PC-3 (cell line): ENCODE measurements around the gene AUTS2. TPM values are rescaled to one million over a fixed set of nuclear protein-coding genes. Genes with fewer than 3 reads are reported as not detected.
"Not testable (repeated sequence)": the region's sequence is repeated elsewhere in the genome, so short reads cannot be mapped to it uniquely, and the experiment has no call there.

ENCODE experiments used
- ATAC-seq: fragments of 200-7000 bp; cut with Tn5 transposase; 2 replicates; pipeline ENCODE4 v1.9.1; 2020; ENCODE audit warnings: mild to moderate bottlenecking, moderate library complexity
- BruUV-seq: library from RNA; stranded (reverse); fragments of 400-500 nt; replicated peaks from 2 replicates; lab custom pipeline; 2021; lab: Mats Ljungman, UMichigan
- CTCF ChIA-PET: fragments of 300-600 bp; sonication (Branson Sonifier 250); formaldehyde crosslinking; loops from one replicate; lab custom pipeline; 2022; ENCODE audit warnings: antibody characterized with exemption; lab: Charles Lee
- POLR2A ChIA-PET: fragments of 300-600 bp; sonication (Branson Sonifier 250); formaldehyde crosslinking; loops from one replicate; lab custom pipeline; 2022; ENCODE audit warnings: antibody characterized with exemption; ENCODE audit not compliant: unreplicated experiment; lab: Charles Lee
- DNase-seq: peaks from one replicate; pipeline ENCODE4 v3.0.0-alpha.2; 2015
- H2AFZ ChIP-seq: fragments of 300-600 bp; sonication (generic); 2 replicates; pipeline ENCODE4 v1.6.0; 2016; ENCODE audit warnings: antibody characterized with exemption, low read length
- H3F3A ChIP-seq: fragments of 300-600 bp; sonication (generic); one replicate; pipeline ENCODE4 v1.6.0; 2017; ENCODE audit warnings: antibody characterized with exemption, low read length, control low read depth, mild to moderate bottlenecking; ENCODE audit not compliant: unreplicated experiment
- H3K27ac ChIP-seq: fragments of 300-600 bp; sonication (generic); 2 replicates; pipeline ENCODE4 v1.5.1; 2016; ENCODE audit warnings: mild to moderate bottlenecking, low read length
- H3K27me3 ChIP-seq: fragments of 300-600 bp; sonication (generic); 2 replicates; pipeline ENCODE4 v1.6.1; 2016; ENCODE audit warnings: low read length, mixed read lengths
- H3K36me3 ChIP-seq: fragments of 300-600 bp; sonication (generic); 2 replicates; pipeline ENCODE4 v1.6.1; 2016; ENCODE audit warnings: low read depth, mixed run types, low read length, mixed read lengths
- H3K4me1 ChIP-seq: fragments of 300-600 bp; sonication (generic); 2 replicates; pipeline ENCODE4 v1.5.1; 2016; ENCODE audit warnings: low read length; ENCODE audit not compliant: insufficient read depth
- H3K4me2 ChIP-seq: fragments of 300-600 bp; sonication (generic); 2 replicates; pipeline ENCODE4 v1.6.0; 2016; ENCODE audit warnings: low read length
- H3K4me3 ChIP-seq: fragments of 300-600 bp; sonication (generic); 2 replicates; pipeline ENCODE4 v1.5.1; 2016; ENCODE audit warnings: mild to moderate bottlenecking, low read length, mixed read lengths
- H3K79me2 ChIP-seq: fragments of 300-600 bp; sonication (generic); 2 replicates; pipeline ENCODE4 v1.6.1; 2017; ENCODE audit warnings: low read length, mixed read lengths
- H3K9ac ChIP-seq: fragments of 300-600 bp; sonication (generic); 2 replicates; pipeline ENCODE4 v1.6.0; 2016; ENCODE audit warnings: mild to moderate bottlenecking, low read length
- H3K9me2 ChIP-seq: fragments of 300-600 bp; sonication (generic); replicated peaks from 2 replicates; pipeline ENCODE4 v1.6.1; 2016; ENCODE audit warnings: mixed run types, low read length, mixed read lengths
- H3K9me3 ChIP-seq: fragments of 300-600 bp; sonication (generic); 2 replicates; pipeline ENCODE4 v1.6.1; 2016; ENCODE audit warnings: low read length, mixed read lengths
- H4K20me1 ChIP-seq: fragments of 300-600 bp; sonication (generic); 2 replicates; pipeline ENCODE4 v1.6.1; 2016; ENCODE audit warnings: low read length, mixed read lengths
- EZH2 ChIP-seq: fragments of 300-600 bp; sonication (generic); IDR thresholded peaks from one replicate; pipeline ENCODE4 v1.6.1; 2017; ENCODE audit warnings: antibody characterized with exemption, mild to moderate bottlenecking, low read length; ENCODE audit not compliant: unreplicated experiment
- EZH2phosphoT487 ChIP-seq: fragments of 300-600 bp; sonication (generic); IDR thresholded peaks from 2 replicates; pipeline ENCODE4 v1.6.1; 2018; ENCODE audit warnings: mild to moderate bottlenecking, antibody characterized with exemption, low read length, borderline replicate concordance
- intact Hi-C: fragments of 100-400 bp; cut with micrococcal nuclease; formaldehyde crosslinking; loops from 2 replicates; pipeline ENCODE4 v1.9.0; 2023
- total RNA-seq: library from RNA; depleted of rRNA; stranded (reverse); fragments of >200 nt; gene quantifications from 2 replicates; pipeline ENCODE4 v1.2.3, GENCODE V29; 2014
- TF ChIP-seq, protein P1 (sequence below): fragments of 300-600 bp; sonication (generic); conservative IDR thresholded peaks from 2 replicates; pipeline ENCODE4 v1.5.1; 2017; ENCODE audit warnings: antibody characterized with exemption, low read depth, mild to moderate bottlenecking, low read length

The AUTS2 gene
- total RNA-seq, 1 experiment from 2014 or later: not detected

GRCh38 chr7:70647801-70648498, 1049.7 kb downstream of the AUTS2 start:
- BruUV-seq: no TSS peak
- H3K9me3 ChIP-seq: no peaks in the 10 kb centered on the region
- intact Hi-C loops: no loop called here
- no peaks in the 10 kb centered on the region for H3K27me3 ChIP-seq
- H3K27ac ChIP-seq: no peak overlapping the region
- no peaks in the 10 kb centered on the region for H4K20me1 ChIP-seq
- ChIA-PET POLR2A (no interaction called here), CTCF (no interaction called here)
- no peak for TF ChIP-seq EZH2phosphoT487
- TF ChIP-seq, protein P1, sequence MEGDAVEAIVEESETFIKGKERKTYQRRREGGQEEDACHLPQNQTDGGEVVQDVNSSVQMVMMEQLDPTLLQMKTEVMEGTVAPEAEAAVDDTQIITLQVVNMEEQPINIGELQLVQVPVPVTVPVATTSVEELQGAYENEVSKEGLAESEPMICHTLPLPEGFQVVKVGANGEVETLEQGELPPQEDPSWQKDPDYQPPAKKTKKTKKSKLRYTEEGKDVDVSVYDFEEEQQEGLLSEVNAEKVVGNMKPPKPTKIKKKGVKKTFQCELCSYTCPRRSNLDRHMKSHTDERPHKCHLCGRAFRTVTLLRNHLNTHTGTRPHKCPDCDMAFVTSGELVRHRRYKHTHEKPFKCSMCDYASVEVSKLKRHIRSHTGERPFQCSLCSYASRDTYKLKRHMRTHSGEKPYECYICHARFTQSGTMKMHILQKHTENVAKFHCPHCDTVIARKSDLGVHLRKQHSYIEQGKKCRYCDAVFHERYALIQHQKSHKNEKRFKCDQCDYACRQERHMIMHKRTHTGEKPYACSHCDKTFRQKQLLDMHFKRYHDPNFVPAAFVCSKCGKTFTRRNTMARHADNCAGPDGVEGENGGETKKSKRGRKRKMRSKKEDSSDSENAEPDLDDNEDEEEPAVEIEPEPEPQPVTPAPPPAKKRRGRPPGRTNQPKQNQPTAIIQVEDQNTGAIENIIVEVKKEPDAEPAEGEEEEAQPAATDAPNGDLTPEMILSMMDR: no peak
- TF ChIP-seq EZH2: no peak
- H3K4me3 ChIP-seq: no peak overlapping the region
- no peaks in the 10 kb centered on the region for H3K36me3 ChIP-seq
- H3K4me2 ChIP-seq: no peak overlapping the region
- no peaks in the 10 kb centered on the region for H3K79me2 ChIP-seq
- no peaks in the 10 kb centered on the region for H3K4me1 ChIP-seq
- DNase-seq: no peak
- no peaks in the 10 kb centered on the region for H3K9me2 ChIP-seq
- H3F3A ChIP-seq: no peaks in the 10 kb centered on the region
- H3K9ac ChIP-seq: no peak overlapping the region
- no peak overlapping the region for H2AFZ ChIP-seq
- no peak for ATAC-seq

DNA sequence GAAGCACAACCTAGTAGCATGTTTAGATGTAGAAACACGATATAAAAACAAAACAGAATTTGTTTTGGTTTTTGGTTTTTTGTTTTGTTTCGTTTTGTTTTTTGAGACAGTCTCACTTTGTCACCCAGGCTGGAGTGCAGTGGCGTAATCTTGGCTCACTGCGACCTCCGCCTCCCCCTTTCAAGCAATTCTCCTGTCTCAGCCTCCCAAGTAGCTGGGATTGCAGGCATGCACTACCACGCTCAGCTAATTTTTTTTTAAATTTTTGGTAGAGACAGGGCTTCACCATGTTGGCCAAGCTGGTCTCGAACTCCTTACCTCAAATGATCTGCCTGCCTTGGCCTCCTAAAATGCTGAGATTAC, 1050.2 kb downstream of the AUTS2 start:
- H3F3A ChIP-seq, ATAC-seq, intact Hi-C loops, BruUV-seq, H3K36me3 ChIP-seq, H3K9me2 ChIP-seq, H3K4me2 ChIP-seq, DNase-seq, H3K4me3 ChIP-seq, POLR2A ChIA-PET, H2AFZ ChIP-seq, H3K9me3 ChIP-seq, H3K27me3 ChIP-seq, H3K9ac ChIP-seq, CTCF ChIA-PET, H3K27ac ChIP-seq, H3K79me2 ChIP-seq, H3K4me1 ChIP-seq, H4K20me1 ChIP-seq: not testable (repeated sequence)

DNA sequence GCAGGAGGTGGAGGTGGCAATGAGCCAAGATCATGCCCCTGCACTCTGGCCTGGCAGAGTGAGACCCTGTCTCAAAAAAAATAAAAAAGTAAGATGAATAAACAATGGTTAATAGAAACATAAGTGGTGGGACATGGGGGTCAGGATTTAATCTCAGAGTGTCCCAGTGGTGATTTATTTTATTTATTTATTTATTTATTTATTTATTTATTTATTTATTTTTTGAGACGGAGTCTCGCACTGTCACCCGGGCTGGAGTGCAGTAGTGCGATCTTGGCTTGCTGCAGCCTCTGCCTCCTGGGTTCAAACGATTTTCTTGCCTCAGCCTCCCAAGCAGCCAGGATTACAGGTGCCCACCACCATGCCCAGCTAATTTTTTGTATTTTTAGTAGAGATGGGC, 1051.0 kb downstream of the AUTS2 start:
- no peak overlapping the region for H2AFZ ChIP-seq
- BruUV-seq: no TSS peak
- no peak overlapping the region for H3K27ac ChIP-seq
- H3K27me3 ChIP-seq: no peaks in the 10 kb centered on the region
- no peaks in the 10 kb centered on the region for H3K79me2 ChIP-seq
- H3F3A ChIP-seq: no peaks in the 10 kb centered on the region
- H3K4me2 ChIP-seq: no peak overlapping the region
- ChIA-PET POLR2A (no interaction called here), CTCF (no interaction called here)
- intact Hi-C loops: no loop called here
- H3K9me3 ChIP-seq: no peaks in the 10 kb centered on the region
- H3K9ac ChIP-seq: no peak overlapping the region
- no peaks in the 10 kb centered on the region for H4K20me1 ChIP-seq
- no peaks in the 10 kb centered on the region for H3K4me1 ChIP-seq
- TF ChIP-seq, protein P1: no peak
- TF ChIP-seq EZH2: no peak
- TF ChIP-seq EZH2phosphoT487: no peak
- no peak overlapping the region for H3K4me3 ChIP-seq
- H3K9me2 ChIP-seq: no peaks in the 10 kb centered on the region
- no peak for ATAC-seq
- no peaks in the 10 kb centered on the region for H3K36me3 ChIP-seq
- DNase-seq: no peak
